Activated CD4-positive, alpha-beta T cell treated with anti-CD3 and anti-CD28 coated beads, Interleukin-2, amount 50 U/mL, for 24 hours (primary cell): ENCODE results near the gene SGMS1.

Experiments used
- DNase-seq, 2 donors: peaks; one replicate each; pipeline ENCODE4 v3.0.0-alpha.2; 2020; ENCODE audit warnings: low read depth in 1 of 2, low spot score in 1 of 2

SGMS1 gene

GRCh38 chr10:50403074-50403473, 220.7 kb downstream of the SGMS1 start:
- no peak for DNase-seq

- DNase-seq: no peak
These were observed 221.3 kb downstream of the SGMS1 start for GRCh38 chr10:50402466-50402865.

GRCh38 chr10:50400694-50401093, 223.1 kb downstream of the SGMS1 start:
- DNase-seq: no peak

- no peak for DNase-seq
These were observed 224.9 kb downstream of the SGMS1 start for GRCh38 chr10:50398823-50399222.

GRCh38 chr10:50398381-50398780, 225.4 kb downstream of the SGMS1 start:
- DNase-seq: no peak

GRCh38 chr10:50397312-50398140, 226.2 kb downstream of the SGMS1 start:
- no peak for DNase-seq

- no peak for DNase-seq
These were observed 227.1 kb downstream of the SGMS1 start for GRCh38 chr10:50396491-50397311.

GRCh38 chr10:50395851-50396250, 227.9 kb downstream of the SGMS1 start:
- no peak for DNase-seq

- no peak for DNase-seq
These were observed 228.5 kb downstream of the SGMS1 start for GRCh38 chr10:50395271-50395670.

- DNase-seq: no peak
These were observed 228.9 kb downstream of the SGMS1 start for GRCh38 chr10:50394832-50395231.

- DNase-seq: no peak
These were observed 229.8 kb downstream of the SGMS1 start for GRCh38 chr10:50393784-50394467.

GRCh38 chr10:50392966-50393718, 230.6 kb downstream of the SGMS1 start:
- no peak for DNase-seq

- DNase-seq: no peak
These were observed 231.3 kb downstream of the SGMS1 start for GRCh38 chr10:50392426-50392825.

GRCh38 chr10:50390302-50390701, 233.5 kb downstream of the SGMS1 start:
- no peak for DNase-seq

- no peak for DNase-seq
These were observed 235.6 kb downstream of the SGMS1 start for GRCh38 chr10:50388181-50388580.

- no peak for DNase-seq
These were observed 236.1 kb downstream of the SGMS1 start for GRCh38 chr10:50387732-50388073.

- no peak for DNase-seq
These were observed 236.6 kb downstream of the SGMS1 start for GRCh38 chr10:50387007-50387731.

- no peak for DNase-seq
These were observed 238.1 kb downstream of the SGMS1 start for GRCh38 chr10:50385624-50386023.

- DNase-seq: no peak
These were observed 238.9 kb downstream of the SGMS1 start for GRCh38 chr10:50384898-50385297.

GRCh38 chr10:50384238-50384637, 239.5 kb downstream of the SGMS1 start:
- DNase-seq: no peak
